ENCODE results near the gene RAD51B. TPM values are rescaled to one million over a fixed set of nuclear protein-coding genes. Genes with fewer than 3 reads are reported as not detected.

The RAD51B gene
- total RNA-seq, 6 experiments from 2014 or later, result 2.7 to 5.8 (median 4.3) TPM

GRCh38 chr14:68627050-68627867 is 807.7 kb downstream of the RAD51B start:
- peak overlapping the region in 1 of 3 donors; percentile 49 for H3K4me3 ChIP-seq
- intact Hi-C loops (cut with DNase I), result loop anchor here in 1 of 2 donors (5.0 kb wide), 1 partner anchor 60 kb away; no protein-coding TSS in a partner anchor
- H3K4me1 ChIP-seq, result peaks cover 0 to 53% (median 25%) of the 10 kb centered on the region in 4 donors
- no peaks in the 10 kb centered on the region for H3K27me3 ChIP-seq
- no peaks in the 10 kb centered on the region for H3K36me3 ChIP-seq
- H3K27ac ChIP-seq, result peak overlapping the region; percentile 77 to 97 (median 92)
- H3K9me3 ChIP-seq, result no peaks in the 10 kb centered on the region
- DNase-seq, result peak; percentile 67 to 91 (median 81)
- TF ChIP-seq CTCF (IDR thresholded peaks at IDR 0.05) (peak in 1 of 4 donors; percentile 4), POLR2A (IDR thresholded peaks at IDR 0.05) (no peak)
- 22% methylated on average over 5 of the region's 6 CpGs for WGBS (ENCODE audit: insufficient coverage, low coverage, low lambda C conversion rate, missing lambda C conversion rate)
- ATAC-seq, result peak; percentile 58 to 81 (median 69)

DNA sequence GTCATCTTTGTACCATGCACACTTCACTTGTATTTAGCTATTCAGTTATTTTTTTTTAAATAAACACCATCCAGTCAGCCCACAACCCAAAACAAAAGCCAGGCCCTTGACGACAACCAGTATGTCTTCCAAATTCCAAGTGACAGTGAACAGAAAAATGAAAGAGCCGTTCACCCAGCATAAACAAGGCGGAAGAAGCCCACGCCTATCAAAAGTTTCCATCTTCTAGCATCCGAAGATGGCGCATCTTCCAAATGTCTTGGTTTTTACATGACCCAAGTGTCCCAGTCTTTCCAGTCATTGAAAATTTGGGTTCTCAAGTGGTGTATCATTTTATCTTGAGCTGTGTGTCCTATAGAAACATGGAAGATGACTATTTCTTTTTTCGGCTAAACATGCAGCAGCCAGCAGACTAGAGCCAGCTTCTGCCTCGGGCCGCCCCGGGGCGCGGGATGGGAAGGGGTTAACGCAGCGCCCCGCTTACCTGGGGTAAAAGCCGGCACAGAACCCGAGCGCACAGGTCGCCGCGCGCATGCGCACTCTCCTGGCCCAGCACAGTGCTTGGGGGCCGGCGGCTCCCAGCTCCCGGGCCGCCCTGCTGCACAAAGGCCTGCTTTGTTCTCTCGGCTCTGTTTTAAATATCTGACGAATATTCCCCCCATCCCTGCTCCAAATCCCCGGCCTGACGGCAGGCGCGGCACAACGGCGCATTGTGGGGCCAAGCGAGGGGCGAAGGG is 808.5 kb downstream of the RAD51B start:
- Histone ChIP-seq H3K9me3 (no peaks in the 10 kb centered on the region), H3K4me3 (peak overlapping the region; percentile 8 to 49 (median 32)), H3K36me3 (no peaks in the 10 kb centered on the region), H3K4me1 (peaks cover 0 to 53% (median 25%) of the 10 kb centered on the region in 4 donors), H3K27ac (peak overlapping the region; percentile 77 to 97 (median 92)), H3K27me3 (no peaks in the 10 kb centered on the region)
- WGBS (ENCODE audit: insufficient coverage, low coverage, low lambda C conversion rate, missing lambda C conversion rate), result 52% methylated on average over 15 of the region's 37 CpGs
- intact Hi-C loops (cut with DNase I), result loop anchor here in 1 of 2 donors (5.0 kb wide), 1 partner anchor 61 kb away; no protein-coding TSS in a partner anchor
- ATAC-seq (peak; percentile 31 to 65 (median 60)), DNase-seq (peak; percentile 73 to 86 (median 86))
- TF ChIP-seq CTCF (IDR thresholded peaks at IDR 0.05), result no peak
- TF ChIP-seq POLR2A (IDR thresholded peaks at IDR 0.05), result peak; percentile 39

- Histone ChIP-seq H3K36me3 (no peaks in the 10 kb centered on the region), H3K9me3 (no peaks in the 10 kb centered on the region), H3K27me3 (no peaks in the 10 kb centered on the region), H3K4me3 (peak overlapping the region; percentile 8 to 49 (median 32)), H3K27ac (peak overlapping the region; percentile 77 to 97 (median 92)), H3K4me1 (peaks cover 0 to 53% (median 25%) of the 10 kb centered on the region in 4 donors)
- ATAC-seq, result peak; percentile 19 to 50 (median 28)
- peak in 2 of 3 donors; percentile 46 to 71 for DNase-seq
- WGBS (ENCODE audit: insufficient coverage, low coverage, low lambda C conversion rate, missing lambda C conversion rate), result 13% methylated on average over 14 of the region's 30 CpGs
- intact Hi-C loops (cut with DNase I), result loop anchor here in 1 of 2 donors (5.0 kb wide), 1 partner anchor 61 kb away; no protein-coding TSS in a partner anchor
- TF ChIP-seq CTCF (IDR thresholded peaks at IDR 0.05) (no peak), POLR2A (IDR thresholded peaks at IDR 0.05) (peak; percentile 0)
These were observed 809.2 kb downstream of the RAD51B start for GRCh38 chr14:68628605-68629310.

DNA sequence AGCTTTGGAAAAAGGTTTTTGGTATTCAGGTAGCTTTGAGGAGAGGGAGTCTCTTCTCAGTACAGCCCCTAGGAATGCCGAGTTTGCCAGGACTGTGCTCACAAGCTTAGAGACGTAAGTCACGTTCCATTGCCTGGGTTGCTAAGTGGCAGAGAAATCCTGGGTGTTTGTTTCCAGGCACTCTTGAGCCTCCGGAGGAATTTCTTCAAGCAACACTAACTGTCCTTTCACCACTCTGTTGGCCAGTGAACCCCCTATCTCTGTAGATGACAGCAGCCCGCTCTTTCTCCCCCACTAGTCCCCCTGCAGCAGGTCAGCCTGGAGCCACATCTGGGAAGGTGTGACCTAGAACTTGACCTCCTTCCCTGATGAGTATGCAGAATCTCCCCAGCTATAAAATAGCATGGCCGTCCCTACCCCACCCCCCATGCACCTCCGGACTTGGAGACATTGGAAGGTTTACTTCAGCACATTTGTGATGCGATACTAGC is 810.5 kb downstream of the RAD51B start:
- DNase-seq (no peak), ATAC-seq (no peak)
- Histone ChIP-seq H3K4me1 (peaks cover 0 to 53% (median 25%) of the 10 kb centered on the region in 4 donors), H3K9me3 (no peaks in the 10 kb centered on the region), H3K27ac (peak overlapping the region; percentile 57 to 97 (median 92)), H3K27me3 (no peaks in the 10 kb centered on the region), H3K4me3 (no peak overlapping the region), H3K36me3 (no peaks in the 10 kb centered on the region)
- WGBS (ENCODE audit: insufficient coverage, low coverage, low lambda C conversion rate, missing lambda C conversion rate), result 54% methylated on average over 8 of the region's 8 CpGs
- intact Hi-C loops (cut with DNase I), result no loop called here
- no peak for TF ChIP-seq CTCF (IDR thresholded peaks at IDR 0.05)
- TF ChIP-seq POLR2A (IDR thresholded peaks at IDR 0.05), result no peak
